ENCODE measurements around the gene TWNK.

TWNK gene

GRCh38 chr10:100996678-100997359 lies 9.5 kb downstream of the TWNK start:
- peak in 6 of 58 donors; percentile 16 to 57 (median 43) for DNase-seq

GRCh38 chr10:100997360-100998182 lies 10.2 kb downstream of the TWNK start:
- DNase-seq = peak in 49 of 58 donors; percentile 23 to 85 (median 72)

- peak; percentile 5 to 96 (median 84) for DNase-seq
These were observed 11.0 kb downstream of the TWNK start for GRCh38 chr10:100998183-100998990.

GRCh38 chr10:100998991-100999741 lies 11.8 kb downstream of the TWNK start:
- peak; percentile 43 to 88 (median 78) for DNase-seq

- peak in 4 of 58 donors; percentile 24 to 68 (median 66) for DNase-seq
These were observed 12.4 kb downstream of the TWNK start, which contains the start of gene LZTS2 for GRCh38 chr10:100999742-101000126. TSS of gene LZTS2 (plus strand) at chr10:100999808. CDS start at chr10:101002539, 2,731 bp downstream.

- DNase-seq = peak in 27 of 58 donors; percentile 21 to 69 (median 51)
These were observed 13.0 kb downstream of the TWNK start for GRCh38 chr10:101000127-101000914.

GRCh38 chr10:101000915-101001658 lies 13.7 kb downstream of the TWNK start:
- peak in 47 of 58 donors; percentile 12 to 85 (median 45) for DNase-seq

GRCh38 chr10:101001659-101002035 lies 14.3 kb downstream of the TWNK start:
- no peak for DNase-seq

GRCh38 chr10:101002456-101002855 lies 15.1 kb downstream of the TWNK start:
- no peak for DNase-seq

- no peak for DNase-seq
These were observed 16.4 kb downstream of the TWNK start for GRCh38 chr10:101003639-101004206.

GRCh38 chr10:101005361-101005760 lies 18.0 kb downstream of the TWNK start:
- DNase-seq = no peak

- no peak for DNase-seq
These were observed 18.7 kb downstream of the TWNK start for GRCh38 chr10:101005869-101006567.

GRCh38 chr10:101006593-101007098 lies 19.3 kb downstream of the TWNK start:
- DNase-seq = peak in 17 of 58 donors; percentile 18 to 70 (median 52)

- peak in 16 of 58 donors; percentile 14 to 69 (median 46) for DNase-seq
These were observed 19.9 kb downstream of the TWNK start for GRCh38 chr10:101007099-101007711.

- peak in 26 of 58 donors; percentile 16 to 75 (median 52) for DNase-seq
These were observed 20.8 kb downstream of the TWNK start for GRCh38 chr10:101007915-101008822.

- DNase-seq = peak in 44 of 58 donors; percentile 16 to 88 (median 64)
These were observed 21.6 kb downstream of the TWNK start for GRCh38 chr10:101008823-101009423.

Measured in anterior cingulate cortex (tissue), 58 donors.